GM13976 (cell line): ENCODE measurements around the gene PRRT1B.

Experiments
- DNase-seq: peaks from one replicate; pipeline ENCODE4 v3.0.0; 2012; ENCODE audit warnings: low spot score
- in situ Hi-C: fragments of 300-500 bp; cut with MboI; formaldehyde crosslinking; loops from one replicate; pipeline ENCODE4 v1.12.0; 2022; ENCODE audit warnings: low sequenced_read_pairs, mixed read lengths, inconsistent platforms; ENCODE audit not compliant: unreplicated experiment
- TF ChIP-seq, protein P1 (sequence below): IDR thresholded peaks from 2 replicates; pipeline ENCODE4 v1.5.1; 2012; ENCODE audit warnings: borderline replicate concordance, mild to moderate bottlenecking; ENCODE audit not compliant: insufficient read depth; ENCODE audit errors: extremely low read depth, missing control alignments, control extremely low read depth

The PRRT1B gene

GRCh38 chr9:131528186-131528585 is 17.1 kb upstream of the PRRT1B start:
- TF ChIP-seq, protein P1, sequence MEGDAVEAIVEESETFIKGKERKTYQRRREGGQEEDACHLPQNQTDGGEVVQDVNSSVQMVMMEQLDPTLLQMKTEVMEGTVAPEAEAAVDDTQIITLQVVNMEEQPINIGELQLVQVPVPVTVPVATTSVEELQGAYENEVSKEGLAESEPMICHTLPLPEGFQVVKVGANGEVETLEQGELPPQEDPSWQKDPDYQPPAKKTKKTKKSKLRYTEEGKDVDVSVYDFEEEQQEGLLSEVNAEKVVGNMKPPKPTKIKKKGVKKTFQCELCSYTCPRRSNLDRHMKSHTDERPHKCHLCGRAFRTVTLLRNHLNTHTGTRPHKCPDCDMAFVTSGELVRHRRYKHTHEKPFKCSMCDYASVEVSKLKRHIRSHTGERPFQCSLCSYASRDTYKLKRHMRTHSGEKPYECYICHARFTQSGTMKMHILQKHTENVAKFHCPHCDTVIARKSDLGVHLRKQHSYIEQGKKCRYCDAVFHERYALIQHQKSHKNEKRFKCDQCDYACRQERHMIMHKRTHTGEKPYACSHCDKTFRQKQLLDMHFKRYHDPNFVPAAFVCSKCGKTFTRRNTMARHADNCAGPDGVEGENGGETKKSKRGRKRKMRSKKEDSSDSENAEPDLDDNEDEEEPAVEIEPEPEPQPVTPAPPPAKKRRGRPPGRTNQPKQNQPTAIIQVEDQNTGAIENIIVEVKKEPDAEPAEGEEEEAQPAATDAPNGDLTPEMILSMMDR, result no peak
- in situ Hi-C loops, result no loop called here
- no peak for DNase-seq

DNA sequence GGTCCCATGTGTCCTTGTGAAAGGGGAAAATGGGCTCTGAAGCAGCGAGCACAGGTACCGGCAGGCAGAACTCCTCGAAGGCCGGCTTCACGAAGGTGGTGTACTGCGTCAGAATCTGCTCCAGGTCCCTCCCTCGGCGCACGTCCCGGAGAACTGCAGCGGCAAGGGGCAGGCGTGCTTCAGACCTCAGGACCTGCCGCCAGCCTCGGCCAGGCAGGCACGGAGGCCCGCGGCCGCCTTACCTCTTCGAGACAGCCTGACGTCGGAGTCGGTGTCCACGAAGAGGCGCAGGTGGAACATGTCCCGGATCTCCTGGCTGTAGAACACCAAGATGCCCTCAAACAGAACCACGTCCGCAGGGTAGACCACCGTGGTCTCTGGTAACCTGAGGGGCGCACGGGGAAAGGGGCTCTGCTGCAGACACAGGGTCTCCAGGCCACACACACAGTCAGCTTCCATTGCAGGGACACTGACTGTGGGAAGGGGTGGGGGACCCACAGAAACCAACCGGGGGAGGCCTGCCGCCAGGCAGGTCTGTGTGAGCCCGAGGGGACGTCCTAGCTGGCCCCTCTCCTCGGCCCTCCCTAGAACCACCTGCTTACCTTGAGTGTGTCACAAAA is 16.3 kb upstream of the PRRT1B start:
- TF ChIP-seq, protein P1, result no peak
- DNase-seq, result no peak
- in situ Hi-C loops, result no loop called here

GRCh38 chr9:131529597-131530545 is 15.5 kb upstream of the PRRT1B start:
- no peak for DNase-seq
- TF ChIP-seq, protein P1, result no peak
- in situ Hi-C loops, result no loop called here

GRCh38 chr9:131530546-131530919 is 14.8 kb upstream of the PRRT1B start:
- TF ChIP-seq, protein P1, result no peak
- in situ Hi-C loops, result no loop called here
- peak; percentile 69 for DNase-seq

DNA sequence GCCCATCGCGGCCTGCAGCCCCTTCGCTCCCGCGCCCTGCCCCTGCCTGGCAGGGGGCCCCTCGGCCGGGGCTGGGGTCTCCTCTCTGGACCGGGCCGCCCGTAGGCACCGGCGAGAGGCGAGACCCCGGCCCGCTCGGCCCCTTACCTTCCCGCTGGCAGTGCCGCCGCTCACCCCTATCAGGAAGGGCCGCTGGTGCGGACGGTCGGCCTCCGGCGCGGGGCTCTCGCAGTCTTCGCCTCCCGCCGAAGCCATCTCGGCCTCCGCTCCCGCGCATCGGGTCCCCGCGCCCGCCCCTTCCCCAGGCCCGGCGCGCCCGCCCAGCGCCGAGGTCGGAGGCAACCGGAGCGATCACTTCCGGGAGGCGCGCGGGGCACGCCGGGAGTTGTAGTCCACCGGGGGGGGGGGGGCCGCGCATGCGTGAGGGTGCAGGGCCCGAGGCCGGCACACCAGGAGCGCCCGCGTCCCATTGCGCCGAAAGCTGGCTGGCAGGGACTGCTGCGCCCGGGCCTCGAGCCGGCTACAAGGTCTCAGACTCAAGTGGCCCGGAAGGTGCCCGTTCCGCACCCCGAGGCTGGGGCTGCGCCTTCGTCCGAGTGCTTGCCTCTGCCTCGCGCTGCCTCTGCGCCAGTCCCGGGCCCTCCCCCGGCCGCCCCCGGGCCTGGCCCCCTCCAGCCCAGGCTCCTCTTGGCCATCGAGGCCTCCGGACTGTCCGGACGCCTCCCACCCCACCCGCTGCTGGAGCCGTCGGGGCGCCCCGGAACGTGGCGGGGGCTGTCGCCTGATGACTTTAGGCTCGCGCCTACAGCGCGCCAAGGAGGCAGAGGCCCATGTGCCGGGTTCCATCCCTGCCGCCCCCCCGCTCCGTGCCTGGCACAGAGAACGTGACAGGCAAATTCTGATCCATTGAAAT is 14.1 kb upstream of the PRRT1B start, which contains the start of gene UCK1:
Gene UCK1 (minus strand): TSS at position 344 of the 913 bp plus-strand sequence. CDS start 89 bp downstream, at position 255.
- DNase-seq, result peak; percentile 99
- in situ Hi-C loops, result no loop called here
- TF ChIP-seq, protein P1, result no peak

DNA sequence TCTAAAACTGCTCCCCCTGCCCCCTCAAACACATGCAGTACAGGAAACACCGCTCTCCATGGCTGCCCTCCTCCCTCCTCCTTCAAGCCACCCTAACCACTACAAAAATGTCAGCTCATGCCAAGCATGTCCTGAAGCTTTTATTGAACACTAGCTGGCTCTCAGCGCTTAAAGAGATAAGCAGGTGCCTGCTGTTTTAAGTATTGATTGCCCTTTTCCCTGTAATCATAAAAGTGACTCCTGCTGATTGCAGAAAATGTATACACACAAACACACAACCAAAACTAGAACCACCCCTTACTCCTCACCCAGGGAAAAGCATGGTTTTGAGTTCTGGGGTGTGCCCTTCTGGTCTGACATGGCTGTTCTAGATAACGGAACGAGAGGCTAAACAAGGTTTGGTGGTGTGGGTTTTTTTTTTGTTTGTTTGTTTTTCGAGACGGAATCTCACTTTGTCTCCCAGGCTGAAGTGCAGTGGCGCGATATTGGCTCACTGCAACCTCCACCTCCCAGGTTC is 10.5 kb upstream of the PRRT1B start:
- DNase-seq, result no peak
- in situ Hi-C loops, result no loop called here
- TF ChIP-seq, protein P1, result no peak
